HG03039 (cell line): ENCODE results near the gene CFDP1.

Experiments used
- ATAC-seq: cut with Tn5 transposase; IDR thresholded peaks from one replicate; pipeline ENCODE4 v1.9.1; 2021; ENCODE audit warnings: mild to moderate bottlenecking, moderate library complexity; ENCODE audit not compliant: unreplicated experiment

Gene CFDP1

GRCh38 chr16:75377729-75378386, 55.4 kb downstream of the CFDP1 start:
- no peak for ATAC-seq

- ATAC-seq, result no peak
These were observed 56.7 kb downstream of the CFDP1 start for GRCh38 chr16:75376475-75377161.

DNA sequence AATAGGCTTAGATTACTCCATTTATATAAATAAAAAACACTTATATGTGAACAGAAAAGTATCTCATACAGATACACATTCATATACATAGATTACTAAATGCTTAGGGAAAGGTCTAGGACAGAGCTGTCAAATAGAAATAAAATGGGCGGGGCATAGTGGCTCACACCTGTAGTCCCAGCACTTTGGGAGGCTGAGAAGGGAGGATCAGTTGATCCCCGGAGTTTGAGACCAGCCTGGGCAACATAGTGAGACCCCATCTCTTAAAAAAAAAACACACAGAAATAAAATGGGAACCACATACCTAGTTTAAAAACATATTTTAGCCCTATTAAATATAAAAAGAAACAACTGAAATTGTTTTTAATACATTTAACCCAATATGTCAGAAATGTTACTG, 58.9 kb downstream of the CFDP1 start:
- no peak for ATAC-seq

DNA sequence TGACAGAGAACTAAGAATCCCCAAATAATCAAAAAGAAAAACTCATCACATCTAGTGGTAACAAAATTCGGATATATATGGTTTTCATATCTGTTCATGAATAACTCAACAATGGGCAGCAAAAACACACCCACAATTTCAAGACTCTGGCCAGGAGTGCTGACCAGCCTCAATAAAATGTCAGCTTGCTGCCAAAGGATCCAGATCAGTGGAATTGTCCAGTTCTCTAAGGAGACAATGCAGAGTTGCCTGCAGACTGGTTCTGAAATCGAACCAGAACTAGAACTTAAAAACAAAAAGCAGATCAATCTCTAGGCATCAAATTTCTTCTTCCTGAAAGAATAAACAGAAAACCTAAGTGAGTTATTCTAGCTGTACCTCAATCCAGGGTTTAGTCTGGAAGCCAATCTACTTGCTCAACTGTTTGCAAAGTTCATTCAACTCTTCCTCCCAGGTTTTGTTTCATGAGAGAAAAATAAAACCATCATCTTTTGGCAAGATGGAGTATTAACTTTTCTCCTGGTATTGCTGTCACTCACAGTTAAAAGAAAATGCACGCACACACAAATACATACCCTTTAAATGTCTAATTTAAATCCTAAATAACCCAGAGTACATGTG, 61.0 kb downstream of the CFDP1 start:
- no peak for ATAC-seq

GRCh38 chr16:75371171-75371570, 62.1 kb downstream of the CFDP1 start:
- ATAC-seq, result no peak

DNA sequence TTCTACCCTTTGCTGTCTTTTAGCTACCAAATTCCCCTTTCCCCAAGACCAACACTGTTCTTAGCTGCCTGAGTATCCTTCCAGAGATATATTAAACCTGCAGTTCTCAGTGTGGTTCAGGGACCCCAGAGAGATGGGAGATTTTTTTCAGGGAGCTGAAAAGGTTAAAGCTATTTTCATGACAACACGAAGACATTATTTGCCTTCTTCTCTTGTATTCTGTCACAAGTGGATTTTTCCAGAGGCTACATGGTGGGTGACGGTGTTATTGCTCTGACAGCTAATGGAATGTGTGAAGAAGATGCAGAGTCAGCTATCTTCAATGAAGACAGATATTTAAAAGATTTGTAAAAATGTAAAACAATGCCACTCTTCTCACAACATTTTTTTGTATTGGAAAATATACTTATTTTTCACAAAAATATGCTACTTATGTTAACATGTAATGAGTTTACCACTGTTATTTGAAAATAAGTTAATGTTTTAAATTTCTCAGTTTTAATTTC, 69.0 kb downstream of the CFDP1 start:
- no peak for ATAC-seq

DNA sequence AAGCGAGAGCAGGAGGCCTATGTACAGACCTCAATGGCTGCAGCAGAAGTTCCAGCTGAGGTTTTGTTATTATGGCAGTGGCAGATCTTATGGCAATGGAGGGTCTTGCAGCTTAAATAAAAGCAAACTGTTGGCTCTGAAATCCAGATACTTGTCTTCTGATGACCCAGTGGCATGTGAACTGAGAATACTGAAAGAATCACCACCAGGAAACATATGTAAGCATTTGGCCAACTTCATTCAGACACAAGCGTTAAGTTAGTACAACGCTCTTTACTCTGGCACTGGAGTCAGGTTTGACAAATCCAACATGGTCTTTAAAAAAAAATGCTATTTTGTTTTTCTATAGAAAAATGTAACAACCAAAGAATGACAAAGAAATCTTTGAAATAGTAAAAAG, 70.5 kb downstream of the CFDP1 start:
- no peak for ATAC-seq

- ATAC-seq, result no peak
These were observed 71.4 kb downstream of the CFDP1 start for GRCh38 chr16:75361936-75362335.

DNA sequence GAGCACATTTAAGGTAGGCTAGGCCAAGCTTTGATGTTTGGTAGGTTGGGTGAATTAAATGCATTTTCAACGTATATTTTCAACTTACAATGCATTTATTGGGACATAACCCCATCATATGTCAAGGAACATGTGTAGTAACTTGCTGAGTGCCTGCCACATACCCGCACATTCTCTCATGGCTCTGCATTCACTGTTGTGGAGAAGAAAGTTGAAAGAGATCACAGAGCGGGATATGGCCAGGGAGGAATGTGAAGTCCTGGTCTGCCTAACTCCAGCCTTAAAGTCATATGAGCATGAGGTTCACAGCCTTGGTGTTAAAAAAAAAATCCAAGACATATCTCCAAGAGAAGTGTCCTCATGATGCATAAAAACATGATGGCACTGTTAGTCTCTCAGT, 79.1 kb downstream of the CFDP1 start:
- no peak for ATAC-seq

GRCh38 chr16:75351183-75351582, 82.1 kb downstream of the CFDP1 start:
- no peak for ATAC-seq

GRCh38 chr16:75345711-75346110, 87.6 kb downstream of the CFDP1 start:
- no peak for ATAC-seq

- ATAC-seq, result no peak
These were observed 89.4 kb downstream of the CFDP1 start for GRCh38 chr16:75343941-75344340.

GRCh38 chr16:75343286-75343685, 90.0 kb downstream of the CFDP1 start:
- no peak for ATAC-seq

DNA sequence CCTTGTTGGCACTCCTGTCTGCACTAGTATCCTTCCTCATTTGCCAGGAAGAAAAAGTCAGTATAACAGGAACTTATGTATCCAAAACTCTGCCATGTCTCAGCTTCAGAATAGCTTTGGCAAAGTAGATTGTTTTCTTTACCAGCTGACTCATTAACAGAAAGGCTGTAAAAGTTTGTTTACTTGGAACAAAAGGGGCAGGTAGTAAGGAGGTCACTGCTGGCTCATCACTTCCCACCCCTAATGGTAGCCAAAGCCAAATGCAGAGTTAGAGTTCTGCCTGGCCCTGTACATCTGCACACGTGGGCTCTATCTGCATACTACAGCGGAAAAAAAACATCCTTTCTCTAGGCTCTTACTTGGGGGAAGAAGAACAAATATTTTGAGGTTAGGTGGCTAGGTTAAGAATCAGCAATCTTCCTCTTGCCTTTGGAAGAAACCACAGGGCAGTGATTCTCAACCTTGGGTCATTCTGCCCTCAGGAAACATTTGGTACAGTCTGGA, 90.9 kb downstream of the CFDP1 start:
- ATAC-seq, result no peak

DNA sequence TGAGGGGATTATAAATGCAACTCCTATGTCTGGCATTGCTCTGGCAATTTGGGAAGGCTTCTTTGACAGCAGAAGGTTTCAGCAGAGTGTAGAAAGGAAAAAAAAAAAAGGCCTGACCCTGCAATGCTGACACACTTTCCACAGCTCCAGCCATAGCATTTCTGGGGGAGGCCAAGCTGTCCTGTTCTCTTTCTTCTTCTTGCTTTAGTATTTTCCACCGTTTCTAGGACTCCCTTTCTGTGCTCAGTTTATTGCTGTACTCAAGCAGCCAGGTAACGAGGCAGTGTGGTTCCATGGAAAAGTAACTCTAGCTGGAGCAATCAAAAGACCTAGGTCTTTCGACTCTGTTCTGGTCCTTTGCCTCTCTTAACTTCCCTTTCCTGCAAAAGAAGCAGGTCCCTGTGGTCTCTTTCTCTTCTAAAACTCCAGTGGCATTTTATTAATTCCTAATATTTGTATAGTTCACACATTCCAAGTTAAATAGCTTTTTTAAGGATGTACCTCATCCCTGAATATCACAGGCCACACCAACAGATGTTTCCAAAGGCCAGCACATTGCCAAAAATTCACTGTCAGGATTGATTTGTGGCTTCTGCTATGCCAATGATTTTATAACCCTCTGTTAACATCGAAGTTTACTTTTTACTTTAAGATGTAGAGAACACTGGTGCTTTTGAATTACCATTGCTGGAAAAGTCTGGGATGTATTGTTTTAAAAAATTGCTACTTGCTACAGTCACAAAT, 91.6 kb downstream of the CFDP1 start:
- ATAC-seq, result no peak

GRCh38 chr16:75340741-75341491, 92.4 kb downstream of the CFDP1 start:
- ATAC-seq, result no peak

- no peak for ATAC-seq
These were observed 95.9 kb downstream of the CFDP1 start for GRCh38 chr16:75337430-75337829.

DNA sequence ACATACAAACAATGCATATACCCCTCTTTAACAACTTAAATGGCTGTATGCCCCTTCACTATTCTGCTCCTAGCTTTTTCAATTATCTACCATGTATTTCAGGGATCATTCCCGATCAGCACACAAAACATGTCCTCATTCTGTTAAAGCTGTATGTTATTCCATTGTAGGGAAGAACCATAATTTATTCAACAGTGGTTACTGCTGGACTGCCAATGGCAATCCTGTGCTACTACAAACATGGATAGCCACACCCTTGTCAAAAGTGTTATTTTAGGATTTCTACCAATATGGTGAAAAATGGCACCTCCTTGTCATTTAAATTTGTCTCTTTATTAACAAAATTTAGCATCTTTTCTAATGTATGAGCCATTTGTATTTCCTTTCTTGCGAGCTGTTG, 96.8 kb downstream of the CFDP1 start:
- ATAC-seq, result no peak

GRCh38 chr16:75333721-75334163, 99.6 kb downstream of the CFDP1 start:
- ATAC-seq, result no peak

DNA sequence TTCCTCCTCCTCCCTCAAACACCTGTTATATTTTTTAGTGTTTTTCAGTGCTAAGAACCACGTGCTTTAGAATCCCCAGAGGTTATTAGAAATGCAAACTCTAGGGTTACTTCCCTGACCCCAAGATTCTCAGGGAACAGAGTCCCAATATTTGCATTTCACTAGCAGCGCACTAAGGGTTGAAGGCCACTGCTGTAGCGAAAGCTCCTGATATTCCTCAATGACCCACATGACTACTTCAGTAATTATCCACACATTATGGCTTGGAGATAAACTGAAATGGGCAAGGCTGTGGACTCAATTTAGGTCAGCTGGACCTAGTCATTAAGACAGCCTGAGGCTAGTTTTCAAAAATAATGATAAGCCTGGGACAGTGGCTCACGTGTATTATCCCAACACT, 103.4 kb downstream of the CFDP1 start:
- ATAC-seq, result no peak
